H9 (cell line): ENCODE results near the gene CEP112. TPM values are rescaled to one million over a fixed set of nuclear protein-coding genes. Genes with fewer than 3 reads are reported as not detected.

Source experiments
- DNase-seq: peaks from one replicate; pipeline ENCODE4 v3.0.0-alpha.2; 2017
- H2AFZ ChIP-seq: one replicate; pipeline ENCODE4 v1.6.1; 2013; ENCODE audit warnings: mild to moderate bottlenecking, low read length, control low read depth, moderate library complexity
- H2AK5ac ChIP-seq: 2 replicates; pipeline ENCODE4 v1.6.1; 2013; ENCODE audit warnings: low read length, control low read depth, mixed read lengths; ENCODE audit not compliant: insufficient read length
- H2BK120ac ChIP-seq: one replicate; pipeline ENCODE4 v1.6.1; 2013; ENCODE audit warnings: low read depth, mild to moderate bottlenecking, low read length, control low read depth, inconsistent platforms; ENCODE audit not compliant: poor library complexity, severe bottlenecking
- H2BK12ac ChIP-seq: 2 replicates; pipeline ENCODE4 v1.6.1; 2013; ENCODE audit warnings: low read length, control low read depth, mixed read lengths, low read depth; ENCODE audit not compliant: insufficient read length
- H2BK15ac ChIP-seq: 2 replicates; pipeline ENCODE4 v1.6.1; 2013; ENCODE audit warnings: low read depth, low read length, control low read depth
- H2BK20ac ChIP-seq: one replicate; pipeline ENCODE4 v1.6.1; 2013; ENCODE audit warnings: low read depth, mild to moderate bottlenecking, low read length, control low read depth, inconsistent platforms; ENCODE audit not compliant: poor library complexity, severe bottlenecking
- H2BK5ac ChIP-seq: 2 replicates; pipeline ENCODE4 v1.6.1; 2013; ENCODE audit warnings: low read length, control low read depth, mixed read lengths; ENCODE audit not compliant: insufficient read length
- H3K14ac ChIP-seq: 2 replicates; pipeline ENCODE4 v1.6.1; 2013; ENCODE audit warnings: low read length, control low read depth; ENCODE audit not compliant: insufficient read depth
- H3K18ac ChIP-seq: 2 replicates; pipeline ENCODE4 v1.6.1; 2013; ENCODE audit warnings: low read depth, mild to moderate bottlenecking, mixed read lengths, low read length, control low read depth; ENCODE audit not compliant: insufficient read length
- H3K23ac ChIP-seq: 2 replicates; pipeline ENCODE4 v1.6.1; 2013; ENCODE audit warnings: low read length, control low read depth, mixed read lengths, low read depth; ENCODE audit not compliant: insufficient read length
- H3K23me2 ChIP-seq: 2 replicates; pipeline ENCODE4 v1.6.1; 2013; ENCODE audit warnings: low read depth, mild to moderate bottlenecking, mixed read lengths, low read length, control low read depth; ENCODE audit not compliant: insufficient read length, poor library complexity, severe bottlenecking
- H3K27ac ChIP-seq: 2 replicates; pipeline ENCODE4 v1.5.1; 2013; ENCODE audit warnings: low read length, control low read depth, mixed read lengths, low read depth; ENCODE audit not compliant: insufficient read length
- H3K27me3 ChIP-seq: 2 replicates; pipeline ENCODE4 v1.6.1; 2013; ENCODE audit warnings: low read length, control low read depth, inconsistent platforms; ENCODE audit not compliant: insufficient read depth
- H3K4ac ChIP-seq: 2 replicates; pipeline ENCODE4 v1.6.1; 2013; ENCODE audit warnings: low read depth, mild to moderate bottlenecking, control low read depth, inconsistent platforms, low read length, moderate library complexity
- H3K4me1 ChIP-seq: 2 replicates; pipeline ENCODE4 v1.6.1; 2013; ENCODE audit warnings: low read length, control low read depth, inconsistent platforms; ENCODE audit not compliant: insufficient read depth
- H3K4me2 ChIP-seq: 2 replicates; pipeline ENCODE4 v1.6.1; 2013; ENCODE audit warnings: low read length, control low read depth, mixed read lengths; ENCODE audit not compliant: insufficient read length, insufficient read depth
- H3K56ac ChIP-seq: 2 replicates; pipeline ENCODE4 v1.6.1; 2013; ENCODE audit warnings: low read depth, mild to moderate bottlenecking, mixed read lengths, low read length, control low read depth; ENCODE audit not compliant: insufficient read length
- H3K79me1 ChIP-seq: 2 replicates; pipeline ENCODE4 v1.6.1; 2013; ENCODE audit warnings: low read depth, mild to moderate bottlenecking, moderate library complexity, low read length, control low read depth, inconsistent platforms; ENCODE audit not compliant: insufficient read depth, poor library complexity, severe bottlenecking
- H3K79me2 ChIP-seq: 2 replicates; pipeline ENCODE4 v1.6.1; 2013; ENCODE audit warnings: low read length, control low read depth, inconsistent platforms; ENCODE audit not compliant: insufficient read depth
- H3K9ac ChIP-seq: 2 replicates; pipeline ENCODE4 v1.6.1; 2013; ENCODE audit warnings: low read length, control low read depth, mixed read lengths; ENCODE audit not compliant: insufficient read length; ENCODE audit errors: extremely low read depth
- H3K9me3 ChIP-seq: one replicate; pipeline ENCODE4 v1.6.1; 2013; ENCODE audit warnings: low read depth, low read length, inconsistent platforms; ENCODE audit not compliant: control insufficient read depth
- H3T11ph ChIP-seq: one replicate; pipeline ENCODE4 v1.6.1; 2013; ENCODE audit warnings: mild to moderate bottlenecking, low read length, control low read depth, inconsistent platforms
- H4K20me1 ChIP-seq: one replicate; pipeline ENCODE4 v1.6.1; 2013; ENCODE audit not compliant: control insufficient read depth, insufficient read length, insufficient read depth
- H4K5ac ChIP-seq: 2 replicates; pipeline ENCODE4 v1.6.1; 2013; ENCODE audit warnings: low read depth, mild to moderate bottlenecking, mixed read lengths, low read length, control low read depth; ENCODE audit not compliant: insufficient read length
- H4K8ac ChIP-seq: replicated peaks from 2 replicates; pipeline ENCODE4 v1.6.1; 2013; ENCODE audit warnings: low read length, control low read depth, mixed read lengths, low read depth; ENCODE audit not compliant: insufficient read length
- H4K91ac ChIP-seq: 2 replicates; pipeline ENCODE4 v1.6.1; 2013; ENCODE audit warnings: low read depth, mild to moderate bottlenecking, moderate library complexity, mixed read lengths, low read length, control low read depth; ENCODE audit not compliant: insufficient read length
- H3K27ac Mint-ChIP-seq, 3 experiments: 2 replicates in 2 of 3; 3 replicates in 1 of 3; pipeline ENCODE4 v1.8.0; 2020 to 2021; ENCODE audit warnings: mixed read lengths in 3 of 3, mild to moderate bottlenecking in 1 of 3, moderate library complexity in 1 of 3
- H3K27me3 Mint-ChIP-seq: 2 replicates; pipeline ENCODE4 v1.8.0; 2021; ENCODE audit warnings: low read depth, mild to moderate bottlenecking, moderate library complexity, mixed read lengths
- H3K36me3 Mint-ChIP-seq, 3 experiments: 2 replicates in 2 of 3; 3 replicates in 1 of 3; pipeline ENCODE4 v1.8.0; 2020 to 2021; ENCODE audit warnings: low read depth in 3 of 3, mixed read lengths in 3 of 3; ENCODE audit not compliant: insufficient read depth in 1 of 3
- H3K4me1 Mint-ChIP-seq, 2 experiments: 2 replicates each; pipeline ENCODE4 v1.8.0; 2020; ENCODE audit warnings: mixed read lengths in 2 of 2
- H3K4me3 Mint-ChIP-seq, 2 experiments: 2 replicates in 1 of 2; 3 replicates in 1 of 2; pipeline ENCODE4 v1.8.0; 2020 to 2021; ENCODE audit warnings: mild to moderate bottlenecking in 2 of 2, mixed read lengths in 2 of 2, moderate library complexity in 1 of 2
- H3K9me3 Mint-ChIP-seq, 2 experiments: 2 replicates in 1 of 2; 3 replicates in 1 of 2; pipeline ENCODE4 v1.8.0; 2020; ENCODE audit warnings: mild to moderate bottlenecking in 2 of 2, mixed read lengths in 2 of 2, moderate library complexity in 1 of 2
- WGBS: extraction: QIAGEN DNeasy Blood & Tissue Kit; methylation state at CpG from one replicate; pipeline ENCODE4 v1.1.7; 2013; ENCODE audit warnings: missing lambda C conversion rate, low lambda C conversion rate, mixed read lengths; ENCODE audit not compliant: insufficient read length; ENCODE audit errors: extremely low coverage; 5-methylcytosine and 5-hydroxymethylcytosine counted together
- total RNA-seq: library from RNA; stranded (reverse); gene quantifications from 2 replicates; pipeline ENCODE4 v1.2.1, GENCODE V29; 2021
- TF ChIP-seq, protein P1 (sequence below): fragments of 200-600 bp; sonication (generic); conservative IDR thresholded peaks from 3 replicates; pipeline ENCODE4 v1.8.0; 2021; ENCODE audit warnings: antibody characterized with exemption, mild to moderate bottlenecking

The CEP112 gene
- total RNA-seq, 1 experiment from 2014 or later = 5.4 TPM

DNA sequence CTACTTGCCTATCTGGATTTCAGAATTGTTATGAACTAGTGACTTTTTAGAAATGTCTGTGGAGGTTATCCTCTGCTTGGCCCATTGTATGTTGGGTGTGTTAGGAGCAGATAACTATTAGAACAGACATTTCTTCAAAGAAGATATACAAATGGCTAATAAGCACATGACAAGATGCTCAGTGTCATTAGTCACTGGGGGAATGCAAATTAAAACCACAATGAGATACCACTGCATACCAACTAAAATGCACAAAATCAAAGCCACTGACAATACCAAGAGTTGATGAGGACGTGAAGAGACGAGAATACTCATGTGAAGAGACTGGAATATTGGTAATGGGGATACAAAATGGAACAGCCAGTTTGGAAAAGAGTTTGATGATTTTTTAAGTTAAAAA lies 39.2 kb downstream of the CEP112 start:
- Histone ChIP-seq H4K91ac (no peak overlapping the region), H3K4ac (no peak overlapping the region), H2AFZ (no peak overlapping the region), H2AK5ac (no peak overlapping the region), H4K20me1 (no peaks in the 10 kb centered on the region), H3K4me2 (no peak overlapping the region), H3K9ac (no peak overlapping the region), H3K27me3 (no peaks in the 10 kb centered on the region), H2BK12ac (no peak overlapping the region), H3K79me2 (no peaks in the 10 kb centered on the region), H3K23ac (no peak overlapping the region), H3T11ph (no peak overlapping the region), H3K14ac (no peak overlapping the region), H3K56ac (no peak overlapping the region), H3K23me2 (no peaks in the 10 kb centered on the region), H2BK5ac (no peak overlapping the region), H3K79me1 (no peaks in the 10 kb centered on the region), H2BK15ac (no peak overlapping the region), H3K4me1 (no peaks in the 10 kb centered on the region), H4K8ac (no peak overlapping the region), H2BK20ac (no peak overlapping the region), H3K9me3 (no peaks in the 10 kb centered on the region), H3K18ac (no peak overlapping the region), H2BK120ac (no peak overlapping the region), H3K27ac (no peak overlapping the region), H4K5ac (no peak overlapping the region)
- WGBS = no CpG with 5 or more reads among the region's 2 CpGs
- Mint-ChIP-seq H3K9me3 (peaks cover 6 to 7% of the 10 kb centered on the region in 2 experiments), H3K4me1 (no peaks in the 10 kb centered on the region), H3K27me3 (no peaks in the 10 kb centered on the region), H3K4me3 (no peak overlapping the region), H3K36me3 (peaks cover 0 to 6% (median 5%) of the 10 kb centered on the region in 3 experiments; a peak in 5 of 7 replicates), H3K27ac (no peak overlapping the region)
- TF ChIP-seq, protein P1, sequence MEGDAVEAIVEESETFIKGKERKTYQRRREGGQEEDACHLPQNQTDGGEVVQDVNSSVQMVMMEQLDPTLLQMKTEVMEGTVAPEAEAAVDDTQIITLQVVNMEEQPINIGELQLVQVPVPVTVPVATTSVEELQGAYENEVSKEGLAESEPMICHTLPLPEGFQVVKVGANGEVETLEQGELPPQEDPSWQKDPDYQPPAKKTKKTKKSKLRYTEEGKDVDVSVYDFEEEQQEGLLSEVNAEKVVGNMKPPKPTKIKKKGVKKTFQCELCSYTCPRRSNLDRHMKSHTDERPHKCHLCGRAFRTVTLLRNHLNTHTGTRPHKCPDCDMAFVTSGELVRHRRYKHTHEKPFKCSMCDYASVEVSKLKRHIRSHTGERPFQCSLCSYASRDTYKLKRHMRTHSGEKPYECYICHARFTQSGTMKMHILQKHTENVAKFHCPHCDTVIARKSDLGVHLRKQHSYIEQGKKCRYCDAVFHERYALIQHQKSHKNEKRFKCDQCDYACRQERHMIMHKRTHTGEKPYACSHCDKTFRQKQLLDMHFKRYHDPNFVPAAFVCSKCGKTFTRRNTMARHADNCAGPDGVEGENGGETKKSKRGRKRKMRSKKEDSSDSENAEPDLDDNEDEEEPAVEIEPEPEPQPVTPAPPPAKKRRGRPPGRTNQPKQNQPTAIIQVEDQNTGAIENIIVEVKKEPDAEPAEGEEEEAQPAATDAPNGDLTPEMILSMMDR = no peak
- DNase-seq = no peak
